ENCODE measurements around the gene ARHGEF19. TPM values are rescaled to one million over a fixed set of nuclear protein-coding genes. Genes with fewer than 3 reads are reported as not detected.

ARHGEF19 gene
- total and polyA plus RNA-seq, 2 experiments from 2014 or later = 8.6 to 14.2 TPM

GRCh38 chr1:16235347-16235746, 22.9 kb upstream of the ARHGEF19 start:
- DNase-seq = no peak
- no peaks in the 10 kb centered on the region for H3K79me2 ChIP-seq (ENCODE audit: insufficient read depth)
- no peak overlapping the region for H3K4me2 ChIP-seq (ENCODE audit: unreplicated experiment)
- in situ Hi-C loops (cut with MboI) = no loop called here
- no peak overlapping the region for H3K9ac ChIP-seq
- H3K27ac ChIP-seq = no peak overlapping the region
- 78 to 80% methylated on average over 2 of the region's 2 CpGs for WGBS, 2 experiments (ENCODE audit: low coverage in 1 of 2, low lambda C conversion rate in 2 of 2, missing lambda C conversion rate in 2 of 2)
- TF ChIP-seq EZH2 (IDR thresholded peaks at IDR 0.05; ENCODE audit: insufficient read depth, poor library complexity, severe bottlenecking) (no peak), EZH2phosphoT487 (IDR thresholded peaks at IDR 0.05; ENCODE audit: insufficient read depth, low read depth) (no peak)
- no peak overlapping the region for H2AFZ ChIP-seq
- H4K20me1 ChIP-seq (ENCODE audit: insufficient read depth) = no peaks in the 10 kb centered on the region
- H3F3A ChIP-seq (ENCODE audit: insufficient read depth) = peaks cover 10% of the 10 kb centered on the region
- H3K4me3 ChIP-seq = no peak overlapping the region
- H3K4me1 ChIP-seq (ENCODE audit: insufficient read depth) = peaks cover 14% of the 10 kb centered on the region
- no peaks in the 10 kb centered on the region for H3K9me3 ChIP-seq (ENCODE audit: low read depth)
- no peaks in the 10 kb centered on the region for H3K27me3 ChIP-seq (replicated peaks; ENCODE audit: insufficient read depth)
- H3K9me2 ChIP-seq (ENCODE audit: insufficient read depth) = no peaks in the 10 kb centered on the region
- H3K36me3 ChIP-seq (ENCODE audit: low read depth) = no peaks in the 10 kb centered on the region

DNA sequence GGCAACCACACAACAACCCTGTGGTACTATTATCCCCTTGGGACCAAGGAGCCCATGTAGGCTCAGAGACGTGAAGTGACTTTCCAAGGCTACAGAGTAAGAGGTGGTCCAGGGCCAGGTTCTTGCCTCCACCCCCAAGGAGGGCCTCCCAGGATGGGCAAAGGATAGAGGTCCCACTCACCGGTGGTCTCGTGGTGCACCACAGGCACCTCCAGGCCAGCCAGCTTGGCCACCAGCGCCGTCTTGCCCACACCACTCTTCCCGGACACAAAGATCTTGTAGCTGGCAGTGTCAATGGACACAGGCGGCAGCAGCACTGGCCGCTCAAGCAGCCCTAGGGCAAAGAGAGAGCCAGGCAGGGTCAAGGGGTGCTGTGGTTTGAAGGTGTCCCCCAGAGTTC, 21.0 kb upstream of the ARHGEF19 start:
- 92 to 93% methylated on average over 8 of the region's 8 CpGs for WGBS, 2 experiments (ENCODE audit: low coverage in 1 of 2, low lambda C conversion rate in 2 of 2, missing lambda C conversion rate in 2 of 2)
- H3K9me2 ChIP-seq (ENCODE audit: insufficient read depth) = no peaks in the 10 kb centered on the region
- no peaks in the 10 kb centered on the region for H4K20me1 ChIP-seq (ENCODE audit: insufficient read depth)
- no peak overlapping the region for H3K4me3 ChIP-seq
- H3K9ac ChIP-seq = no peak overlapping the region
- no peak overlapping the region for H3K4me2 ChIP-seq (ENCODE audit: unreplicated experiment)
- peaks cover 14% of the 10 kb centered on the region for H3K4me1 ChIP-seq (ENCODE audit: insufficient read depth)
- no peak overlapping the region for H2AFZ ChIP-seq
- no peak overlapping the region for H3K27ac ChIP-seq
- H3F3A ChIP-seq (ENCODE audit: insufficient read depth) = peaks cover 10% of the 10 kb centered on the region
- no peaks in the 10 kb centered on the region for H3K27me3 ChIP-seq (replicated peaks; ENCODE audit: insufficient read depth)
- H3K9me3 ChIP-seq (ENCODE audit: low read depth) = no peaks in the 10 kb centered on the region
- in situ Hi-C loops (cut with MboI) = no loop called here
- no peak for DNase-seq
- no peaks in the 10 kb centered on the region for H3K36me3 ChIP-seq (ENCODE audit: low read depth)
- TF ChIP-seq EZH2phosphoT487 (IDR thresholded peaks at IDR 0.05; ENCODE audit: insufficient read depth, low read depth) (no peak), EZH2 (IDR thresholded peaks at IDR 0.05; ENCODE audit: insufficient read depth, poor library complexity, severe bottlenecking) (no peak)
- H3K79me2 ChIP-seq (ENCODE audit: insufficient read depth) = no peaks in the 10 kb centered on the region

DNA sequence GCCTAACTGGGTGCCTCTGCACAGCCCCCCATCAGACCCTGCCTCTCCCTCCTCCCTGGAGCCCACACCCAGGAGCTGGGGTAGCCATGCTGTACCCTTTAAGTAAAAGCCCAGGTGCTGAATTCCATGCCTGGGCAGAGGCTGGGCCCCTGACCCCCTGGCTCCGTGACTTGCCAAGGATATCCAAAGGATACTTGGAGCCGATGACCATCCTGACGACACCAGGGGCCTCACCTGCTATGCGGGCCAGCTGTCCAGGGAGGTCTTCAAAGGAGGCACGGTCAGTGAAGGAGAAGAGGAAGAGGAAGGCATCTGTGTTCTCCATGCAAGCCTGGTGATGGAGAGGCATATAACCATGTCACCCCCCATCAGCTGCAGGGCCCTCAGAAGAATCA, 19.9 kb upstream of the ARHGEF19 start:
- H3K79me2 ChIP-seq (ENCODE audit: insufficient read depth) = no peaks in the 10 kb centered on the region
- no peaks in the 10 kb centered on the region for H3K9me3 ChIP-seq (ENCODE audit: low read depth)
- peaks cover 9% of the 10 kb centered on the region for H3K27me3 ChIP-seq (replicated peaks; ENCODE audit: insufficient read depth)
- no peak overlapping the region for H3K27ac ChIP-seq
- 91 to 96% methylated on average over 5 of the region's 5 CpGs for WGBS, 2 experiments (ENCODE audit: low coverage in 1 of 2, low lambda C conversion rate in 2 of 2, missing lambda C conversion rate in 2 of 2)
- H3F3A ChIP-seq (ENCODE audit: insufficient read depth) = peaks cover 1% of the 10 kb centered on the region
- H3K9ac ChIP-seq = no peak overlapping the region
- no peak overlapping the region for H2AFZ ChIP-seq
- TF ChIP-seq EZH2phosphoT487 (IDR thresholded peaks at IDR 0.05; ENCODE audit: insufficient read depth, low read depth) (no peak), EZH2 (IDR thresholded peaks at IDR 0.05; ENCODE audit: insufficient read depth, poor library complexity, severe bottlenecking) (no peak)
- peaks cover 7% of the 10 kb centered on the region for H3K4me1 ChIP-seq (ENCODE audit: insufficient read depth)
- H3K4me2 ChIP-seq (ENCODE audit: unreplicated experiment) = no peak overlapping the region
- H3K4me3 ChIP-seq = no peak overlapping the region
- H3K9me2 ChIP-seq (ENCODE audit: insufficient read depth) = no peaks in the 10 kb centered on the region
- no peaks in the 10 kb centered on the region for H3K36me3 ChIP-seq (ENCODE audit: low read depth)
- no peaks in the 10 kb centered on the region for H4K20me1 ChIP-seq (ENCODE audit: insufficient read depth)
- no peak for DNase-seq
- in situ Hi-C loops (cut with MboI) = no loop called here

- no peak for TF ChIP-seq EZH2phosphoT487 (IDR thresholded peaks at IDR 0.05; ENCODE audit: insufficient read depth, low read depth)
- TF ChIP-seq EZH2 (IDR thresholded peaks at IDR 0.05; ENCODE audit: insufficient read depth, poor library complexity, severe bottlenecking) = no peak
- Histone ChIP-seq H3F3A (ENCODE audit: insufficient read depth) (no peaks in the 10 kb centered on the region), H3K79me2 (ENCODE audit: insufficient read depth) (no peaks in the 10 kb centered on the region), H3K9me3 (ENCODE audit: low read depth) (no peaks in the 10 kb centered on the region), H3K9ac (no peak overlapping the region), H3K4me1 (ENCODE audit: insufficient read depth) (peaks cover 6% of the 10 kb centered on the region; the same call in 1 of the 2 replicates), H4K20me1 (ENCODE audit: insufficient read depth) (no peaks in the 10 kb centered on the region), H3K27me3 (replicated peaks; ENCODE audit: insufficient read depth) (peaks cover 14% of the 10 kb centered on the region), H3K36me3 (ENCODE audit: low read depth) (no peaks in the 10 kb centered on the region), H3K4me2 (ENCODE audit: unreplicated experiment) (no peak overlapping the region), H3K9me2 (ENCODE audit: insufficient read depth) (no peaks in the 10 kb centered on the region), H2AFZ (no peak overlapping the region), H3K27ac (no peak overlapping the region), H3K4me3 (no peak overlapping the region)
- no peak for DNase-seq
- in situ Hi-C loops (cut with MboI) = no loop called here
- 93 to 96% methylated on average over 31 to 34 of the region's 35 CpGs for WGBS, 2 experiments (ENCODE audit: low coverage in 1 of 2, low lambda C conversion rate in 2 of 2, missing lambda C conversion rate in 2 of 2)
These were observed 19.2 kb upstream of the ARHGEF19 start for GRCh38 chr1:16231331-16232315.

Data from GM23248 (cell line).